Ascending aorta (tissue), 2 donors: ENCODE results near the gene TPGS2. TPM values are rescaled to one million over a fixed set of nuclear protein-coding genes. Genes with fewer than 3 reads are reported as not detected.

ENCODE experiments used
- DNase-seq, 2 donors: peaks; one replicate each; pipeline ENCODE4 v3.0.0-alpha.2; 2019; ENCODE audit warnings: low spot score in 2 of 2
- H3K27ac ChIP-seq, 2 donors: fragments of 200-600 bp; sonication (generic); one replicate each; pipeline ENCODE4 v1.5.1; 2016 to 2017; ENCODE audit warnings: mild to moderate bottlenecking in 1 of 2
- H3K27me3 ChIP-seq: fragments of 200-600 bp; sonication (generic); one replicate; pipeline ENCODE4 v1.5.1; 2017
- H3K36me3 ChIP-seq, 2 donors: fragments of 200-600 bp; sonication (generic); one replicate each; pipeline ENCODE4 v1.5.1; 2016
- H3K4me1 ChIP-seq, 2 donors: fragments of 200-600 bp; sonication (generic); one replicate each; pipeline ENCODE4 v1.5.1; 2016 to 2017; ENCODE audit warnings: mild to moderate bottlenecking in 1 of 2
- H3K4me3 ChIP-seq, 2 donors: fragments of 200-600 bp; sonication (generic); one replicate each; pipeline ENCODE4 v1.5.1; 2016 to 2017; ENCODE audit warnings: mild to moderate bottlenecking in 1 of 2
- H3K9me3 ChIP-seq, 2 donors: fragments of 200-600 bp; sonication (generic); one replicate each; pipeline ENCODE4 v1.5.1; 2016
- CTCF ChIP-seq, 3 experiments: fragments of 200-600 bp in 2 of 3; fragments of 450-650 bp in 1 of 3; sonication (generic) in 2 of 3; IDR thresholded peaks; one replicate each; pipeline ENCODE4 v1.5.1; 2016 to 2019; ENCODE audit warnings: antibody characterized with exemption in 3 of 3, mild to moderate bottlenecking in 1 of 3, moderate library complexity in 1 of 3
- intact Hi-C: fragments of 100-400 bp; cut with DNase I; formaldehyde crosslinking; loops from one replicate; pipeline ENCODE4 v1.15.1; 2023
- total RNA-seq: library from RNA; depleted of rRNA; stranded (reverse); fragments of >200 nt; gene quantifications from one replicate; pipeline ENCODE4 v1.1.0, GENCODE V29; 2016

The TPGS2 gene
- total RNA-seq, 1 donor from 2014 or later, result 165 TPM

GRCh38 chr18:36786686-36787085 is 42.1 kb downstream of the TPGS2 start:
- H3K4me1 ChIP-seq, result peaks cover 3 to 22% of the 10 kb centered on the region in 2 donors
- H3K36me3 ChIP-seq, result peaks cover 4 to 16% of the 10 kb centered on the region in 2 donors
- H3K9me3 ChIP-seq, result no peaks in the 10 kb centered on the region
- intact Hi-C loops, result loop anchor here (2.0 kb wide), 1 partner anchor 22 kb away; no protein-coding TSS in a partner anchor
- TF ChIP-seq CTCF (IDR thresholded peaks at IDR 0.05), result no peak
- no peak overlapping the region for H3K4me3 ChIP-seq
- H3K27ac ChIP-seq, result peak overlapping the region; percentile 58 to 83
- peak in 1 of 2 donors; percentile 86 for DNase-seq
- H3K27me3 ChIP-seq, result no peaks in the 10 kb centered on the region

DNA sequence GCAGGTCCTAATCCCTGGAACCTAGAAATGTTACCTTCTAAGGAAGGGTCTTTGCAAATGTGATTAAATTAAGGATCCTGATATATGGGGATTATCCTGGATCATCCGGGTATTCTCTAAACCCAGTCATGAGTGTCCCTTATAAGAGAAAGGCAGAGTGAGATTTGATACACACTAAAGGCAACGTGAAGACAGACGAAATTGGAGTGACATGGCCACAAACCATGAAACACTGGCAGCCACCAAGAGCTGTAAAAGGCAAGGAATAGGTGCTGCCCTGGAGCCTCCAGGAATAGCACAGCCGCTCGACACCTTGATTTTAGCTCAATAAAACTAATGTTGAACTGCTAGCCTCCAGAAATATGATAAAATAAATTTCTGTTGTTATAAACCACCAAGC is 45.0 kb downstream of the TPGS2 start:
- Histone ChIP-seq H3K36me3 (peaks cover 0 to 21% of the 10 kb centered on the region in 2 donors), H3K4me1 (peaks cover 3 to 22% of the 10 kb centered on the region in 2 donors), H3K27me3 (no peaks in the 10 kb centered on the region), H3K27ac (no peak overlapping the region), H3K9me3 (no peaks in the 10 kb centered on the region), H3K4me3 (no peak overlapping the region)
- intact Hi-C loops, result no loop called here
- no peak for DNase-seq
- no peak for TF ChIP-seq CTCF (IDR thresholded peaks at IDR 0.05)

DNA sequence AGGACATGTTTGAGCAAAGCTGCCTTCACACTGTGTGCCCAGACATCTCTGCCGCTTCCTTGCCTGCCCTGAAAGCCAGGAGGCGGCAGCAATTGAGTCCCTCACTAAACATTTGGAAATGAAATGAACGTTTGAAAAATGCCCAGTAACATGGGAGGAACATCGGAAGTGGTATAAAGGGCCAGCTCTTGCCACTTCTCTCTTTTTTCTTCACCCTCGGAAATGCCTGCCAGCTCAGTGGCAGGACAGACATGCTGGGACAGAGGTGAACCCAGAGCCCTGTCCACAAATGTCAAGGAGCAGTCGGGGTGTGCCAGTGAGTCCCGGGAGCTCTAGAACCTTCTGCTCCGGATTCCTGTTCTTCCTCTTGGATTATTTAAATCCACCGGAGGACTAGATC is 46.1 kb downstream of the TPGS2 start:
- Histone ChIP-seq H3K36me3 (peaks cover 0 to 21% of the 10 kb centered on the region in 2 donors), H3K27ac (no peak overlapping the region), H3K9me3 (no peaks in the 10 kb centered on the region), H3K27me3 (no peaks in the 10 kb centered on the region), H3K4me3 (no peak overlapping the region), H3K4me1 (peaks cover 3 to 20% of the 10 kb centered on the region in 2 donors)
- DNase-seq, result no peak
- no peak for TF ChIP-seq CTCF (IDR thresholded peaks at IDR 0.05)
- intact Hi-C loops, result no loop called here

DNA sequence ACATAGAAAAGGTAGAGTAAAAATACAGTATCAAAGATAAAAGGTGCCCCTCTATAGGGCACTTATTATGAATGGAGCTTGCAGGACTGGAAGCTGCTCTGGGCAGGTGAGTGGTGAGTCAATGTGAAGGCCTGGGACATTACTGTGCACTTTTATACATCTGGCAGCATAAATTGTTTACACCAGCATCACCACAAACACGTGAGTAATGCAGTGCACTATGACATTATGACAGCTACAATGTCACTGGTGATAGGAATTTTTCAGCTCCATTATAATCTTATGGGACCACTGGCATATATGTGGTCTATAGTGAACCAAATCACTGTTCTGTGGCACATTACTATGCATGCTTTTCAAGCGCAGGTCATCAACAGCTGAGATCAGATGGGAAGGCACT is 48.1 kb downstream of the TPGS2 start:
- intact Hi-C loops, result no loop called here
- Histone ChIP-seq H3K4me3 (no peak overlapping the region), H3K27me3 (no peaks in the 10 kb centered on the region), H3K36me3 (peaks cover 0 to 21% of the 10 kb centered on the region in 2 donors), H3K9me3 (no peaks in the 10 kb centered on the region), H3K27ac (no peak overlapping the region), H3K4me1 (peaks cover 0 to 3% of the 10 kb centered on the region in 2 donors)
- DNase-seq, result no peak
- TF ChIP-seq CTCF (IDR thresholded peaks at IDR 0.05), result no peak

GRCh38 chr18:36777566-36777965 is 51.2 kb downstream of the TPGS2 start:
- Histone ChIP-seq H3K27ac (no peak overlapping the region), H3K36me3 (peaks cover 0 to 21% of the 10 kb centered on the region in 2 donors), H3K9me3 (no peaks in the 10 kb centered on the region), H3K27me3 (no peaks in the 10 kb centered on the region), H3K4me3 (no peak overlapping the region), H3K4me1 (peaks cover 0 to 6% of the 10 kb centered on the region in 2 donors)
- intact Hi-C loops, result no loop called here
- TF ChIP-seq CTCF (IDR thresholded peaks at IDR 0.05), result no peak
- DNase-seq, result no peak

DNA sequence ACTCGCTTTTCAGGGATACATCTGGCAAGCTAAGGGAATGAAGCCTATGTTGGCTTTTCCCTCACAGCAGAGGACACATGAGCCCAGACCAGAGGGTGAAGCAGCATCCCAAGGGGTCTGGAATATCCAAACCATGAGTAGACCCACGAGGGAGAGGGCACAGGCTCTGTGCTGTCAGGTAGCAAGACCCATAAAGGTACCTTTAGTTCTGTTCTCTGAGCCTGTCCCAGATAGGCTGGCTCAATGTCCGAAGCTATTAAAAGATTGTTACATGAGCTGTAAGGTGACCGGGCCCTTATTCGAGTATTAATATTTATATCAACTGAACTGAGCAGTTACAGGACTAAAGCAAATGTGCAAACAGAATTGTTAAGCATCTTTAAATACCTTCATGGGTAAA is 52.2 kb downstream of the TPGS2 start:
- TF ChIP-seq CTCF (IDR thresholded peaks at IDR 0.05), result no peak
- intact Hi-C loops, result no loop called here
- H3K4me1 ChIP-seq, result peaks cover 0 to 6% of the 10 kb centered on the region in 2 donors
- H3K4me3 ChIP-seq, result no peak overlapping the region
- DNase-seq, result no peak
- H3K27ac ChIP-seq, result no peak overlapping the region
- H3K36me3 ChIP-seq, result peaks cover 0 to 17% of the 10 kb centered on the region in 2 donors
- H3K9me3 ChIP-seq, result no peaks in the 10 kb centered on the region
- no peaks in the 10 kb centered on the region for H3K27me3 ChIP-seq
